Ovary (tissue), 9 donors: ENCODE data around the gene HIBCH. TPM values are rescaled to one million over a fixed set of nuclear protein-coding genes. Genes with fewer than 3 reads are reported as not detected.
"Not testable (repeated sequence)": the region's sequence is repeated elsewhere in the genome, so short reads cannot be mapped to it uniquely, and the experiment has no call there.

ENCODE experiments used
- DNase-seq, 5 donors: peaks; one replicate each; pipeline ENCODE4 v3.0.0-alpha.2; 2019 to 2020
- H3K27ac ChIP-seq, 2 donors: fragments of 200-600 bp; one replicate each; pipeline versions ENCODE4 v1.5.1 to v1.8.0; 2019 to 2022
- H3K27me3 ChIP-seq: fragments of 200-600 bp; one replicate; pipeline ENCODE4 v1.8.0; 2022
- H3K36me3 ChIP-seq: fragments of 200-600 bp; sonication (generic); one replicate; pipeline ENCODE4 v1.5.1; 2019
- H3K4me1 ChIP-seq: one replicate; pipeline ENCODE4 v1.8.1; 2013; ENCODE audit warnings: mild to moderate bottlenecking, moderate library complexity; ENCODE audit not compliant: insufficient read depth
- H3K4me3 ChIP-seq: fragments of 200-600 bp; sonication (generic); one replicate; pipeline ENCODE4 v1.5.1; 2017
- H3K9me3 ChIP-seq, 2 donors: fragments of 200-600 bp in 1 of 2; sonication (generic) in 1 of 2; one replicate each; pipeline versions ENCODE4 v1.5.1 to v1.8.1; 2013 to 2019; ENCODE audit warnings: mild to moderate bottlenecking in 1 of 2, moderate library complexity in 1 of 2
- EP300 ChIP-seq: sonication (generic); formaldehyde crosslinking; IDR thresholded peaks from one replicate; pipeline ENCODE4 v1.6.1; 2017; ENCODE audit warnings: antibody characterized with exemption
- POLR2A ChIP-seq: fragments of 450-650 bp; IDR thresholded peaks from one replicate; pipeline ENCODE4 v1.6.1; 2017; ENCODE audit warnings: antibody characterized with exemption, mild to moderate bottlenecking, moderate library complexity
- WGBS, 3 donors: extraction: QIAGEN DNeasy Blood & Tissue Kit in 1 of 3; methylation state at CpG; one replicate each; pipeline versions ENCODE4 v1.1.5 to v1.1.7; 2013 to 2017; 5-methylcytosine and 5-hydroxymethylcytosine counted together
- intact Hi-C, 4 donors: fragments of 100-400 bp; cut with DNase I; formaldehyde crosslinking; loops; one replicate each; pipeline versions ENCODE4 v1.11.0 to v1.15.1; 2022 to 2023
- polyA plus RNA-seq, 2 donors: library from polyadenylated mRNA; stranded (reverse); fragments of 200-250 nt in 1 of 2; fragments of 350-450 nt in 1 of 2; fragmentation: Illumina TruSeq in 1 of 2; extraction: RNeasy Lipid Tissue Mini Kit (QIAGEN cat#74804) in 1 of 2; gene quantifications; one replicate each; pipeline ENCODE4 v1.2.3, GENCODE V29; 2013 to 2014
- total RNA-seq, 7 donors: library from RNA; depleted of rRNA in 2 of 7; stranded (reverse); fragments of >200 nt in 2 of 7; fragmentation: NEBNext Ultra II Directional in 3 of 7; extraction: Animal tissue kit (Norgen Biotek cat#: 25700) in 3 of 7; gene quantifications; one replicate each; pipeline versions ENCODE4 v1.1.0 to v1.2.4, GENCODE V29; 2016 to 2023
- TF ChIP-seq, protein P1 (sequence below), 3 donors: fragments of 450-650 bp in 2 of 3; fragments of 200-600 bp in 1 of 3; IDR thresholded peaks; one replicate each; pipeline versions ENCODE4 v1.5.1 to v1.8.0; 2016 to 2022; ENCODE audit warnings: antibody characterized with exemption in 3 of 3, mild to moderate bottlenecking in 1 of 3
- donor health status: DM: no; HTN: no; CAD: no; lungs with moderate emphysema.
- donor health status: DM: no; HTN: no; CAD: no.
- donor health status: Bipolar disorder and iron deficiency.
- donor health status: DM: yes; HTN: yes; CAD: no.
- donor health status: DM: no; HTN: no; CAD: no.
- donor health status: DM: yes; HTN: yes; CAD: no.

The HIBCH gene
- total and polyA plus RNA-seq, 9 donors: 9.7 to 28.4 (median 21.7) TPM

DNA sequence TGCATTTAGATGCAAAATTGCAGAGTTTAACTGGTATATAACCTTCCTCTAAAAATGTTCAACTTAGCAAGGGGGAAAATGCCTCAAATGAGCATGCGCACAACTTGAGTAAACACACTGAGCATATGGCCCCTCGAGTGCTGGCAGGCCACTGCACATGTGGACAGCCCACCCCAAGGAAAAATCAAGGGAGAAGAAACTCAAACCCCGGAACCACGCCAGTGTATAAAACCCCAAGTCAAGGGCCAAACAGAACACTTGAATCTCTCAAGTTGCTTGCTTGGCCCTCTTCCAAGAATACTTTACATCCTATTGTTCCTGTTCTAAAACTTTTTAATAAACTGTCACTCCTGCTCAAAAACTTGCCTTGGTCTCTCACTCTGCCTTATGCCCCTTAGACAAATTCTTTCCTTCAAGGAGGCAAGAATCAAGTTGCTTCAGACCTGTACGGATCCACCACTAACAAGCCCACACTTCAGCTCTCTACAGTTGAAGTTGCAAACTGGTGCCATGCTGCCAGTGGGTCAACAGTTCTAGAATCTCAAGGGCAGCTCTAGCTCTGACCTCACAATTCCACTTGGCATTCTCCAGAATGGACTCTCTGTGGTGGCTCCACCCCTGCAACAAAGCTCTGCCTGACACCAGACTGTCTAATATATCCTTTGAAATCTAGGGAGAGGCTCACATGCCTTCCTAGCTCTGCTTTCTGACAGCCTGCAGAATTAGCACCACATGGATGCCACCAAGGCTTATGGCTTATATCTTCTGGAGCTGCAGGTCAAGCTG lies 38.9 kb downstream of the HIBCH start:
- no peaks in the 10 kb centered on the region for H3K36me3 ChIP-seq
- 95 to 97% (median 96%) methylated on average over 5 of the region's 5 CpGs for WGBS, 3 donors
- DNase-seq: no peak

DNA sequence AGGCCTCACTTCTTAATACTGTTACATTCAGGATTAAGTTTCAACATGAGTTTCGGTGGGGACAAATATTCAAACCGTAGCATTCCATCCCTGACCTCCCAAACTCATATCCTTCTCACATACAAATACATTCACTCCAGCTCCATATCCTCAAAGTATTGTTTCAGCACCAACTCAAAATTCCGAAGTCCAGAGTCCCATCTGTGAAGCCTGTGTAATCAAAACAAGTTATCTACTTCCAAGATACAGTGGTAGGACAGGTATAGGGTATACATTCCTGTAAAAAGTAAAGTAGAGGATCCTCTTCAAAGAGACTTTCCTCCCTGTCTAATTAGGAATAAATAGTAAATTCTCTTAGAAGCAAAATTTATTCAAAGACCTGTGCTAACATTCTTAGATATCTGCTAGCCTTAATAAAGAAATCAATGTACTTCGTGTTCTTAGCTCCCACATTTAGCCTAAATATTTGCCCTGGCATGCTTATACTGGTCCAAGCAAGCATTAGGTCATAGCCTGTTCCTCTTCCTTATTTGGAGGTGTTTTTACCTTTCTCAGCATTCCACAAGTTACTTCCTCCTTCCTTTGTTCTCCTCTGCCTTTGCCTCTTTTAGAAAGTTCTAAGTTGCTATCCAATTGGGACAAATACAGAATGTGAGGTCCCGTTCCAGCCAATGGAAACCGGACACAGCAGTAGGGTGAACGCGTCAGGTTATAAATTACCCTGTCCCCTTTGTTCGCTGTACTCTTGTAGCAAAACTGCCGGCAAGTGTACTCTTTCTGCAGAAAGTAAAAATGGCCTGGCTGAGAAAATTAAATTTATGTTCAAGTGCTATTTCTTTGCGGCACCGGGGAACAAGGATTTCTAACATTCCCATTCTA lies 40.1 kb downstream of the HIBCH start:
- DNase-seq, intact Hi-C loops, H3K27me3 ChIP-seq, H3K27ac ChIP-seq, H3K9me3 ChIP-seq, H3K4me1 ChIP-seq, H3K4me3 ChIP-seq, H3K36me3 ChIP-seq: not testable (repeated sequence)
- 69 to 81% (median 78%) methylated on average over 12 of the region's 12 CpGs for WGBS, 3 donors

More for the DNA sequence above, 38.9 kb downstream of the HIBCH start:
- no peaks in the 10 kb centered on the region for H3K4me1 ChIP-seq
- intact Hi-C loops: no loop called here
- H3K27me3 ChIP-seq: no peaks in the 10 kb centered on the region
- TF ChIP-seq EP300 (no peak), POLR2A (no peak)
- TF ChIP-seq, protein P1, sequence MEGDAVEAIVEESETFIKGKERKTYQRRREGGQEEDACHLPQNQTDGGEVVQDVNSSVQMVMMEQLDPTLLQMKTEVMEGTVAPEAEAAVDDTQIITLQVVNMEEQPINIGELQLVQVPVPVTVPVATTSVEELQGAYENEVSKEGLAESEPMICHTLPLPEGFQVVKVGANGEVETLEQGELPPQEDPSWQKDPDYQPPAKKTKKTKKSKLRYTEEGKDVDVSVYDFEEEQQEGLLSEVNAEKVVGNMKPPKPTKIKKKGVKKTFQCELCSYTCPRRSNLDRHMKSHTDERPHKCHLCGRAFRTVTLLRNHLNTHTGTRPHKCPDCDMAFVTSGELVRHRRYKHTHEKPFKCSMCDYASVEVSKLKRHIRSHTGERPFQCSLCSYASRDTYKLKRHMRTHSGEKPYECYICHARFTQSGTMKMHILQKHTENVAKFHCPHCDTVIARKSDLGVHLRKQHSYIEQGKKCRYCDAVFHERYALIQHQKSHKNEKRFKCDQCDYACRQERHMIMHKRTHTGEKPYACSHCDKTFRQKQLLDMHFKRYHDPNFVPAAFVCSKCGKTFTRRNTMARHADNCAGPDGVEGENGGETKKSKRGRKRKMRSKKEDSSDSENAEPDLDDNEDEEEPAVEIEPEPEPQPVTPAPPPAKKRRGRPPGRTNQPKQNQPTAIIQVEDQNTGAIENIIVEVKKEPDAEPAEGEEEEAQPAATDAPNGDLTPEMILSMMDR (IDR thresholded peaks at IDR 0.05): no peak
- H3K4me3 ChIP-seq: no peak overlapping the region
- no peak overlapping the region for H3K27ac ChIP-seq
- no peaks in the 10 kb centered on the region for H3K9me3 ChIP-seq

DNA sequence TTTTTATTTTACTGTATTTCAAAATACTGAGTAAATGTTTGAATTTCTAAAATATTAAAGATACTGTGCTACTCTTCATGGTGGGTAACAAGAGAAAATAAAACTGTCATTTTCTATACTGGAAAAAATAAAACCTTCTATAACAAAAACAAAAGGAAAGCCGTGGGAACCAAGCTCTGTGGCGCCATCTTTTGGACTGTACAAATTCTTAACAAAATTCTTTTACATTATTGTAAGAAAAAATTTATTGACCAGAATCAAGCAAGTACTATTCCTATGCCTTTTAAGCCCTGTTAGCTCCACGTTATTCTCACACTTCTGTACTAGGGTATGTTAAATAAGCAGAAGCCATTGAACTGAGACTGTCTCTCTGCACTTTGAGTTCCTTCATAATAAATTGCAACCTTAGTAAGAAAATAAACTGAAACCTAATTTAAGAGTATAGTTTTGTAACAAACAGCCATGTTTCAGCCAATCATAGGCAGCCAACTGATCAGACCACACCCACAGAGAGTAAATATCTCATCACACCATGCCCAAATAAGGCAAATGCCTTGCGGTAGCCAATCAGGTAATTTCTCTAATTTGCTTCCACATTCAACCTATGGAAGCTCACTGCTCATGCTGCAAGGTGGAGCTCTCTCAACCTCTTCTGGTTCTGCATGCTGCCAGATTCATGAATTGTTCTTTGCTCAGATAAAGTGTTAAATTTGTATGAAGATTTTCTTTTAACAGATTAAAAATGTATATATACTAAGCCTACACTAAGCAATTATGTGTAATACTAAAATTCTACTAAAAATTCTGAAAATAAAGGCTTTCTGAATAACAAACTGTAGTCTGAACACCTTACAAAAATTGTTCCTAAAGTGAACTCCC lies 42.2 kb downstream of the HIBCH start:
- WGBS, 3 donors: 52 to 60% (median 60%) methylated on average over 4 of the region's 4 CpGs
- intact Hi-C loops: no loop called here

DNA sequence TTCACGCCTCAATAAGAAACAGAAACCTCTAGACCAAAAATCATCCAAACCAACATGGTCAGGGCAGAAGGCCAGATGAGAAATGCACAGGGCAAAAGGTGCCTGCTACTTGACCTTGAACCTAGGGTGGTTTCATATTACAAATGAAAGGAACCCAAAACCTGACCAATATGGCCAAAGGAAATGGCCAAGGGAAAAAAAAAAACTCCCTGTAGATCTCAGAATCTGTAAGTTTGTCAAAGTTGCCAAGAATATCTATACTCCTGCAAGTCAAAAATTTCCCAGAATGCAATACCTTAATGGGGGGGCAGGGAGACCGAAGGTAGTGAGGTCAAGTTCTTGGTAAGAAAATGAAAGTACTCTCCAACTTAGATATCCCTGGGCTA lies 47.2 kb downstream of the HIBCH start:
- no peaks in the 10 kb centered on the region for H3K9me3 ChIP-seq
- H3K27me3 ChIP-seq: no peaks in the 10 kb centered on the region
- TF ChIP-seq, protein P1 (IDR thresholded peaks at IDR 0.05): no peak
- no peak for TF ChIP-seq POLR2A
- TF ChIP-seq EP300: no peak
- no peaks in the 10 kb centered on the region for H3K36me3 ChIP-seq
- no peak overlapping the region for H3K4me3 ChIP-seq
- DNase-seq: no peak
- intact Hi-C loops: no loop called here
- WGBS, 3 donors: 49 to 84% (median 82%) methylated on average over 2 of the region's 2 CpGs
- no peaks in the 10 kb centered on the region for H3K4me1 ChIP-seq
- H3K27ac ChIP-seq: no peak overlapping the region

More for the DNA sequence above, 42.2 kb downstream of the HIBCH start:
- no peaks in the 10 kb centered on the region for H3K4me1 ChIP-seq
- no peak for DNase-seq
- no peak overlapping the region for H3K27ac ChIP-seq
- no peaks in the 10 kb centered on the region for H3K9me3 ChIP-seq
- H3K4me3 ChIP-seq: no peak overlapping the region
- no peaks in the 10 kb centered on the region for H3K27me3 ChIP-seq
- H3K36me3 ChIP-seq: no peaks in the 10 kb centered on the region
- TF ChIP-seq EP300: no peak
- no peak for TF ChIP-seq POLR2A
- TF ChIP-seq, protein P1 (IDR thresholded peaks at IDR 0.05): no peak
